HCT116 (cell line): Measurements from ENCODE around the gene FAR2. TPM values are rescaled to one million over a fixed set of nuclear protein-coding genes. Genes with fewer than 3 reads are reported as not detected.

Source experiments
- ATAC-seq: fragments of 200-7000 bp; cut with Tn5 transposase; 2 replicates; pipeline ENCODE4 v1.9.1; 2020; ENCODE audit warnings: mild to moderate bottlenecking, moderate library complexity
- BruUV-seq: library from RNA; stranded (reverse); fragments of 400-500 nt; replicated peaks from 2 replicates; lab custom pipeline; 2021; lab: Mats Ljungman, UMichigan
- CTCF ChIA-PET: fragments of 300-600 bp; sonication (Branson Sonifier 250); formaldehyde crosslinking; loops from one replicate; lab custom pipeline; 2021; ENCODE audit warnings: antibody characterized with exemption; lab: Charles Lee
- POLR2A ChIA-PET: fragments of 300-600, 350-600 bp; sonication (Branson Sonifier 250); formaldehyde crosslinking; loops from one replicate; lab custom pipeline; 2021; ENCODE audit warnings: antibody characterized with exemption; lab: Charles Lee
- RAD21 ChIA-PET, 2 experiments: fragments of 300-600 bp; sonication (Branson Sonifier 250); formaldehyde crosslinking; loops; one replicate each; lab custom pipeline; 2023; ENCODE audit warnings: low total read pairs in 2 of 2; ENCODE audit not compliant: uncharacterized antibody in 2 of 2, unreplicated experiment in 2 of 2, low non-redundant PET in 1 of 2; lab: Charles Lee
- DNase-seq: peaks from one replicate; pipeline ENCODE4 v3.0.0-alpha.2; 2010; ENCODE audit warnings: low read depth, low spot score
- H2AFZ ChIP-seq: fragments of 200-600 bp; shearing (Covaris generic), sonication (generic); 2 replicates; pipeline ENCODE4 v1.6.1; 2017; ENCODE audit warnings: low read depth, mixed run types, mixed read lengths, antibody characterized with exemption, low read length; ENCODE audit not compliant: poor library complexity, severe bottlenecking
- H3K27ac ChIP-seq: 2 replicates; pipeline ENCODE4 v1.5.1; 2012; ENCODE audit warnings: low read depth, low read length
- H3K27me3 ChIP-seq: fragments of 200-600 bp; sonication (generic); 2 replicates; pipeline ENCODE4 v1.6.1; 2016; ENCODE audit warnings: mixed run types, low read length, mixed read lengths; ENCODE audit not compliant: insufficient read depth
- H3K36me3 ChIP-seq, 2 experiments: fragments of 200-500 bp in 1 of 2; fragments of 200-600 bp in 1 of 2; sonication (Bioruptor generic) in 1 of 2; sonication (generic) in 1 of 2; 2 replicates each; pipeline versions ENCODE4 v1.5.1 to v1.6.1; 2014 to 2016; ENCODE audit warnings: low read length in 2 of 2, inconsistent platforms in 1 of 2, mixed read lengths in 1 of 2, mixed run types in 1 of 2; ENCODE audit not compliant: insufficient read depth in 2 of 2, control insufficient read depth in 1 of 2
- H3K4me1 ChIP-seq, 2 experiments: fragments of 200-600 bp in 1 of 2; sonication (generic) in 1 of 2; 2 replicates each; pipeline versions ENCODE4 v1.5.1 to v1.6.1; 2012 to 2017; ENCODE audit warnings: low read length in 2 of 2, inconsistent platforms in 1 of 2, mild to moderate bottlenecking in 1 of 2, mixed read lengths in 1 of 2, mixed run types in 1 of 2, moderate library complexity in 1 of 2; ENCODE audit not compliant: insufficient read depth in 2 of 2, control insufficient read depth in 1 of 2
- H3K4me2 ChIP-seq: fragments of 200-600 bp; sonication (generic); 2 replicates; pipeline ENCODE4 v1.6.1; 2017; ENCODE audit warnings: mixed run types, low read length, mixed read lengths
- H3K4me3 ChIP-seq, 2 experiments: fragments of 200-600 bp in 1 of 2; sonication (generic) in 1 of 2; replicated peaks in 1 of 2; 2 replicates each; pipeline ENCODE4 v1.5.1; 2011 to 2016; ENCODE audit warnings: low read length in 2 of 2, control low read depth in 1 of 2, low read depth in 1 of 2, mild to moderate bottlenecking in 1 of 2, mixed read lengths in 1 of 2, mixed run types in 1 of 2
- H3K79me2 ChIP-seq: fragments of 200-600 bp; sonication (generic); 2 replicates; pipeline ENCODE4 v1.6.1; 2017; ENCODE audit warnings: mild to moderate bottlenecking, mixed run types, low read length, moderate library complexity, mixed read lengths; ENCODE audit not compliant: insufficient read depth
- H3K9ac ChIP-seq: fragments of 200-600 bp; sonication (generic); 2 replicates; pipeline ENCODE4 v1.6.1; 2016; ENCODE audit warnings: low read length, mixed read lengths
- H3K9me2 ChIP-seq: fragments of 200-600 bp; sonication (generic), shearing (Covaris generic); 2 replicates; pipeline ENCODE4 v1.6.1; 2017; ENCODE audit warnings: mixed run types, mild to moderate bottlenecking, moderate library complexity; ENCODE audit not compliant: insufficient read depth
- H3K9me3 ChIP-seq, 2 experiments: fragments of 200-500 bp in 1 of 2; fragments of 200-600 bp in 1 of 2; sonication (Bioruptor generic) in 1 of 2; sonication (generic) in 1 of 2; 2 replicates each; pipeline ENCODE4 v1.6.1; 2014 to 2017; ENCODE audit warnings: low read length in 2 of 2, mixed read lengths in 2 of 2, inconsistent platforms in 1 of 2, low read depth in 1 of 2, mild to moderate bottlenecking in 1 of 2, mixed run types in 1 of 2, moderate library complexity in 1 of 2; ENCODE audit not compliant: control insufficient read depth in 1 of 2, insufficient read depth in 1 of 2
- H4K20me1 ChIP-seq: fragments of 200-600 bp; sonication (generic), shearing (Covaris generic); 2 replicates; pipeline ENCODE4 v1.6.1; 2017; ENCODE audit warnings: mixed run types, mild to moderate bottlenecking, moderate library complexity; ENCODE audit not compliant: insufficient read depth
- ATF3 ChIP-seq: IDR thresholded peaks from 2 replicates; pipeline ENCODE4 v1.6.1; 2012
- CBX3 ChIP-seq: IDR thresholded peaks from 2 replicates; pipeline ENCODE4 v1.6.1; 2012; ENCODE audit warnings: low read depth
- CEBPB ChIP-seq: IDR thresholded peaks from 2 replicates; pipeline ENCODE4 v1.6.1; 2012; ENCODE audit warnings: low read depth
- ELF1 ChIP-seq: IDR thresholded peaks from 2 replicates; pipeline ENCODE4 v1.6.1; 2012; ENCODE audit warnings: low read depth, borderline replicate concordance
- FOSL1 ChIP-seq: IDR thresholded peaks from 2 replicates; pipeline ENCODE4 v1.6.1; 2012; ENCODE audit warnings: low read depth
- POLR2A ChIP-seq: IDR thresholded peaks from 2 replicates; pipeline ENCODE4 v1.7.0; 2011; ENCODE audit warnings: borderline replicate concordance; ENCODE audit not compliant: insufficient read depth, insufficient read length; ENCODE audit errors: extremely low read depth
- RAD21 ChIP-seq: IDR thresholded peaks from 2 replicates; pipeline ENCODE4 v1.6.1; 2012; ENCODE audit warnings: low read depth, mild to moderate bottlenecking
- SIN3A ChIP-seq: IDR thresholded peaks from 2 replicates; pipeline ENCODE4 v1.6.1; 2012; ENCODE audit warnings: low read depth
- SRF ChIP-seq: IDR thresholded peaks from 2 replicates; pipeline ENCODE4 v1.6.1; 2012; ENCODE audit warnings: low read depth
- TCF7L2 ChIP-seq: IDR thresholded peaks from 2 replicates; pipeline ENCODE4 v1.7.0; 2011; ENCODE audit warnings: borderline replicate concordance, inconsistent platforms; ENCODE audit not compliant: insufficient read depth, insufficient read length; ENCODE audit errors: extremely low read depth
- ZBTB33 ChIP-seq: IDR thresholded peaks from 2 replicates; pipeline ENCODE4 v1.6.1; 2011; ENCODE audit warnings: mild to moderate bottlenecking, low read length, moderate library complexity; ENCODE audit not compliant: insufficient replicate concordance; ENCODE audit errors: extremely low read depth
- ZFX ChIP-seq: fragments of 450-650 bp; IDR thresholded peaks from 2 replicates; pipeline ENCODE4 v1.6.1; 2017
- intact Hi-C: fragments of 100-400 bp; cut with micrococcal nuclease; formaldehyde crosslinking; loops from 2 replicates; pipeline ENCODE4 v1.10.0; 2022
- total RNA-seq: library from RNA; stranded (reverse); gene quantifications from one replicate; pipeline ENCODE4 v1.2.1, GENCODE V29; 2021; ENCODE audit not compliant: unreplicated experiment

Gene FAR2
- total RNA-seq, 1 experiment from 2014 or later, result 9.7 TPM

- Histone ChIP-seq H3K9me2 (no peaks in the 10 kb centered on the region), H2AFZ (no peak overlapping the region), H3K4me1 (peaks cover 0 to 4% of the 10 kb centered on the region in 2 experiments; a peak in 1 of 4 replicates), H3K9me3 (no peaks in the 10 kb centered on the region), H3K9ac (no peak overlapping the region), H3K4me2 (no peak overlapping the region), H3K27ac (no peak overlapping the region), H3K4me3 (no peak overlapping the region), H4K20me1 (no peaks in the 10 kb centered on the region), H3K36me3 (no peaks in the 10 kb centered on the region), H3K79me2 (no peaks in the 10 kb centered on the region), H3K27me3 (no peaks in the 10 kb centered on the region)
- ChIA-PET CTCF (no interaction called here), RAD21 (no interaction called here), POLR2A (no interaction called here)
- TF ChIP-seq ATF3 (no peak), ZBTB33 (no peak), POLR2A (no peak), ZFX (no peak), SIN3A (no peak), RAD21 (no peak), FOSL1 (no peak), CEBPB (no peak), TCF7L2 (no peak), CBX3 (no peak), SRF (no peak), ELF1 (no peak)
- ATAC-seq (no peak), DNase-seq (no peak)
- no TSS peak for BruUV-seq
- intact Hi-C loops, result no loop called here
Measured at GRCh38 chr12:29234552-29234951, 85.5 kb downstream of the FAR2 start.
